MM.1S (cell line): Measurements from ENCODE around the gene GNAS-AS1.

Source experiments
- CTCF ChIP-seq: fragments of 300-600 bp; sonication (generic); IDR thresholded peaks from 2 replicates; pipeline ENCODE4 v1.5.1; 2016; ENCODE audit warnings: antibody characterized with exemption, low read length, mixed read lengths
- EZH2 ChIP-seq: fragments of 300-600 bp; sonication (generic); optimal IDR thresholded peaks from 2 replicates; pipeline ENCODE3; 2017; ENCODE audit warnings: low read depth, mild to moderate bottlenecking, antibody characterized with exemption, low read length, mixed read lengths
- EZH2phosphoT487 ChIP-seq: fragments of 300-600 bp; sonication (generic); IDR thresholded peaks from 2 replicates; pipeline ENCODE4 v1.6.1; 2018; ENCODE audit warnings: antibody characterized with exemption, low read length

GRCh38 chr20:58839474-58839874 is 11.2 kb downstream of the GNAS-AS1 start:
- TF ChIP-seq EZH2 (no peak), CTCF (peak; percentile 33), EZH2phosphoT487 (no peak)
